Esophagus squamous epithelium (tissue), 4 donors: Measurements from ENCODE around the gene SGIP1.

Source experiments
- POLR2A ChIP-seq, 4 donors: fragments of 450-650 bp; IDR thresholded peaks; one replicate each; pipeline ENCODE4 v1.6.1; 2017; ENCODE audit warnings: antibody characterized with exemption in 4 of 4, mild to moderate bottlenecking in 4 of 4, moderate library complexity in 3 of 4
- TF ChIP-seq, protein P1 (sequence below), 6 experiments: fragments of 450-650 bp in 4 of 6; fragments of 200-600 bp in 2 of 6; sonication (generic) in 2 of 6; IDR thresholded peaks; one replicate each; pipeline ENCODE4 v1.5.1; 2016 to 2019; ENCODE audit warnings: antibody characterized with exemption in 6 of 6, mild to moderate bottlenecking in 4 of 6, moderate library complexity in 4 of 6

DNA sequence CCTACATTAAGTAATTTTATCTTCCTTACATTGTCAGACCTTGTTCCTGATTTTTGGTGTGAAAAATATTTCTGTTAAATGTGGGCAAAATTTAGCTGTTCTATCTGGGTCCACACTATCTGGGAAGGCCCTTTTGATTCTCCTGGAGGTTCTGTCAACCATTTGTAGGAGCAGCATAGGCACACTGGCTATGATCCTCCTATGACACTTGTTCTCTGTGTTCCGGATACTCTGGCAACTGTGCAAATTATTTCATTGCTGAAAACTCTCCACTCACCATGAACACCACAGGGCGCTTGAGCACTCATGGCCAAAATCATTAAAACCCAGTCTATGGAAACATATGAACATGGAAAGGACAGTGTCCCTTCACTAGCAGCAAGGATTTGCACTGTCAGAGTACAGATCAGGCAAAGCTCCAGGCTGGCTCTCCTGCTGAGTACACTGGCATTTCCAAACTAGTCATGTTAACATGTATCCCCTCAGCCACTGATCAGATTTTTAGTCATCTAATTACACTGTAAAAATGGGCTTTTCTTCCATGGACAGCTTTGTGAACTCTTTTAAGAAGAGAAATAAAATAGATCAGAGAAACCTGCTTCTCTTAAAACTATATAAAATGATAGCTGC, 43.9 kb upstream of the SGIP1 start:
- TF ChIP-seq, protein P1, sequence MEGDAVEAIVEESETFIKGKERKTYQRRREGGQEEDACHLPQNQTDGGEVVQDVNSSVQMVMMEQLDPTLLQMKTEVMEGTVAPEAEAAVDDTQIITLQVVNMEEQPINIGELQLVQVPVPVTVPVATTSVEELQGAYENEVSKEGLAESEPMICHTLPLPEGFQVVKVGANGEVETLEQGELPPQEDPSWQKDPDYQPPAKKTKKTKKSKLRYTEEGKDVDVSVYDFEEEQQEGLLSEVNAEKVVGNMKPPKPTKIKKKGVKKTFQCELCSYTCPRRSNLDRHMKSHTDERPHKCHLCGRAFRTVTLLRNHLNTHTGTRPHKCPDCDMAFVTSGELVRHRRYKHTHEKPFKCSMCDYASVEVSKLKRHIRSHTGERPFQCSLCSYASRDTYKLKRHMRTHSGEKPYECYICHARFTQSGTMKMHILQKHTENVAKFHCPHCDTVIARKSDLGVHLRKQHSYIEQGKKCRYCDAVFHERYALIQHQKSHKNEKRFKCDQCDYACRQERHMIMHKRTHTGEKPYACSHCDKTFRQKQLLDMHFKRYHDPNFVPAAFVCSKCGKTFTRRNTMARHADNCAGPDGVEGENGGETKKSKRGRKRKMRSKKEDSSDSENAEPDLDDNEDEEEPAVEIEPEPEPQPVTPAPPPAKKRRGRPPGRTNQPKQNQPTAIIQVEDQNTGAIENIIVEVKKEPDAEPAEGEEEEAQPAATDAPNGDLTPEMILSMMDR (IDR thresholded peaks at IDR 0.05), result no peak
- TF ChIP-seq POLR2A (IDR thresholded peaks at IDR 0.05), result no peak
